GM18511 (cell line): ENCODE data around the gene INTS7.
"Not testable (repeated sequence)": the region's sequence is repeated elsewhere in the genome, so short reads cannot be mapped to it uniquely, and the experiment has no call there.

Experiments
- ATAC-seq: cut with Tn5 transposase; IDR thresholded peaks from one replicate; pipeline ENCODE4 v1.9.1; 2021; ENCODE audit warnings: mild to moderate bottlenecking, moderate library complexity; ENCODE audit not compliant: unreplicated experiment

Gene INTS7

DNA sequence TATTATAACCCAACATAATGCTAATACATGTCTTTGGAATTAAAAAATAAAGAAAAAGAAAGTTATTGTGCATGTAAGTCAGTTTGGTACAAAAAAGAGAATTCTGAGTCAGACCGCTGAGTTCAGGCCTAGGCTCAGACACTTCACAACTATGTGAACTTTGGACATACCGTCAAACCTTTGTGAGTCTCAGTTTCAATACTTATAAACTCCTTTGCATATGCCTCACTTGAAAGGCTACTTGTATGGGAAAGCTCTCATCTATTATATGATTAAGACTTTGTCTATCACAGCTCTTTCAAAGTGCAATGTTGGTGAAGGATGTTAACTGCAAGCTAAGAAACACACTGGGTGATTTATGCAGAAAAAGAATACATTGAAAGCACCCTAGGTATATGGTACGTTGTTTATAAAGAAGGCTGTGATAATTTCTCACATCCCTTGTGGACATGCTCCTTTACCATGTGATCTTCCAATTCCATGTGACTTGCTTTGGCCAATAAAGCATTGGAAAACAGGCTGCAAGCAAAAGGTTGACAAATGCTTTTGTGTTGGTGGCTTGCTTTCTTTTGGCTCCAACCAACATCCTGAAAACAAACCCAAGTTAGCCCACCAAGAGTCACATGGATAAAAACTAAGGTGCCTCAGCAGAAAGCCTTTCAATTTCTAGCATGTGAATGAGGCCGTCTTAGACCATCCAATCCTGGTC is 49.6 kb downstream of the INTS7 start:
- peak; percentile 95 for ATAC-seq

DNA sequence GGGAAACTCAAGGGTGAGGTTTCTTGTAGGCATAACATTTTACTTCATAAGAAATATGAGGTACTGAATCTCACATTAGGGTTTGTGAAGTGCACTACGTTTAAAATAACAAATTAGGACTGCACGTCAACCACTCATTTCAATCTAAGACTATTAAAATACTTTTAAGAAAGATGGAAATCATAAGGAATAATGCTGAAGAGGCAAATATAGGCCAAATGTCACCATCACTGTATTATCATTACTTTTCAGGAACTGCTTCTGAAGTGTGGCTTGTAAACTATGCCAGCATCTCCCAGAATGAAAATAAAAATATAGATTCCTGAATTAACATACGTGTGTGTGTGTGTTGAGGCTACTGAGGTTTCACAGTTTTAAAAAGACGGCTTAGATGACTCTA is 56.8 kb downstream of the INTS7 start:
- no peak for ATAC-seq

DNA sequence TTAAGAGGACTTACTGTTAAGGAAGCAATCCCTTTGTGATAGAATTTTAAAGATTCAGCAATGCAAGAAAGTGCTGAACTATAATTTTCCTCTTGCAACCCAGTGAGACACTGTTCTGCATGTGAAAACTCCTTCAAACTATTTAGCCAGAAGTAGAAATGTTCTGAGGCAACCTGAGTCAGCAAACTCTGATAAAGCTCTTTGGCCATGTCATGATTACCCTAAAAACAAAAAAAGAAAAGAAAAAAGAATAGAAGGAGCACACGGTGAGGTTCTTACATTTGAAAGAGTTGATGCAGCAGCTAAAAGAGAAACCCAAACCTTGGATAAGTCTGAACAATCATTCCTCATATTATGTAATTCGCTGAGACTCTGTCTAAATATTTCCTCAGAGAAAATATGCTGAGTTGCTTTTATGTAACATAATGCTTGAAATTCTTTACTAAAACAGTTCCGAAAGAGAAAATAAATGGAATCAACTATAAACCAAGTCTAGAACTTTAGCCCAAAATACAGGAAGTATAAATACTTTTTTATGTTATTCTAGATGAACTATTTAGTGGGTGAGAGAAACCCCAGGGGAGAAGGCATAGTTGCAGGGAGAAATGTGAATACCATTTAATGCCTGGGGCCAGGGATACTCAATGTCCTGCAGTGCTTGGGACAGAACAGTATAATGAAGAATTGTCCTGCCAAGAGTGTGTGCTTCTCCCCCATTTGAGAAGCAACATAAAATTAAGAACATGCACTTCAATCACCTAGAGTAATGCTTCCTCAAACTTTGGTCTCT is 60.0 kb downstream of the INTS7 start:
- no peak for ATAC-seq

DNA sequence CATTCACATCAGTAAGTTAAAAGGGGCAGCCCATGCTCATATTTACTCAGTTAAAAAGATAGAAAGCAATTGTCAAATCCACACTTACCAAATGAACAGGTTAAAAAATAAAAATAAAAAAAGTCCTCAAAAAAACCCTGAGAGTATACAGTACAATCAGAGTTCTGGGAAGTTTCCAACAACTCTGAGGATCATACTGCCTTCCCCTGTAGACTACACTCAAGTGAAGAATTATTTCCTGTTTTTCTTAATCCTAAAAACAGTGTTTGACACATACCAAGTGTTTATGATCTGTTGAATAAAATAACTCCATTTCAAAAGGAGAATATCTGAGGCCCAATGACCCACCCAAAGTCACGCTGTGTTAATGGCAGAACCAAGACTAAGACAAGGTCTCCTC is 61.8 kb downstream of the INTS7 start:
- no peak for ATAC-seq

DNA sequence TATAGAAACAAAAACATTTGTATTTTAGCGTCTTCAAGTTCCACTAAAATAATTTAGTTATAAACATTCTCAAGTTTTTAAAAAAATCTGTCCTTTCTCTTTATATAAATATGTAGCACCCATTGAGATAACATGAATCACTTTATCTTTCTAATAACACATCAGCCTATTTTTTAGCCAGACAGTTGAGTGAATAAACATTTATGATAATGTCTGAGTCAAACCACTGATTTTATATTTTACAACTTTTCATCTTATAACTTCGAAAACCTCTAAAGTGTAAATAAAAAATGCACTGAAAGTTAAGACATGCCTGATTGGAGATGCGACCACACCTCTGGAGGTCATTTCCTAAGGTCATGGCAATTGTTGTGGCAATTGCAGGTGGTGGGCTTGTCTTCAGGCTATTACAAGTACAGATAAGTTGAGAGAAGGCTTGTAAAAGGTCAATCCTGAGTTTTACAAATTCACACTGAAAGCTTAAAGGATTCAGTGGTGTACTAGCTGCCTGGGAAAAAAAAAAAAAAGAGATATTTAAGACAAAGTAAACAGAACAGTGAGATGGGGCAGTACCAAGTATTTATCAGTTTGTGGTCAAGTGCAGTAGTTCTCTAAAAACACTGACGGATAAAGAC is 67.0 kb downstream of the INTS7 start:
- no peak for ATAC-seq

DNA sequence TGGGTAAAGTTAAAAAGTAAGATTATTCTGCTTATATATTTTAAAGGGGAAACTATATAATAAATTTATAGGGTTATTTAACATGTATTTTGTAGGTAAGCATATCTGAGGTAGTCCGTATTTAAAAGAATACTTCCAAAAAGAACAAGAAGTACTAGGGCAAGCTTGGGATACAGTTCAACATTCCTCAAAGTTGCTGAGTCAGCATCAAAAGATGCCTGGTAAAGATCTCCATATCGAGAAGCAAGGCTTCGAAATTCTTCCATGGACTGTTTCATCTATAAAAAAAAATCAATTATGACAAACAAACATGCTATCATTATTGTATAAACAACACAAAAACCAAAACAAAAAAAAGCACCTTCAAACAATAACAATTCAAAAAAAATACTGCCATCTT is 67.7 kb downstream of the INTS7 start:
- ATAC-seq = no peak

DNA sequence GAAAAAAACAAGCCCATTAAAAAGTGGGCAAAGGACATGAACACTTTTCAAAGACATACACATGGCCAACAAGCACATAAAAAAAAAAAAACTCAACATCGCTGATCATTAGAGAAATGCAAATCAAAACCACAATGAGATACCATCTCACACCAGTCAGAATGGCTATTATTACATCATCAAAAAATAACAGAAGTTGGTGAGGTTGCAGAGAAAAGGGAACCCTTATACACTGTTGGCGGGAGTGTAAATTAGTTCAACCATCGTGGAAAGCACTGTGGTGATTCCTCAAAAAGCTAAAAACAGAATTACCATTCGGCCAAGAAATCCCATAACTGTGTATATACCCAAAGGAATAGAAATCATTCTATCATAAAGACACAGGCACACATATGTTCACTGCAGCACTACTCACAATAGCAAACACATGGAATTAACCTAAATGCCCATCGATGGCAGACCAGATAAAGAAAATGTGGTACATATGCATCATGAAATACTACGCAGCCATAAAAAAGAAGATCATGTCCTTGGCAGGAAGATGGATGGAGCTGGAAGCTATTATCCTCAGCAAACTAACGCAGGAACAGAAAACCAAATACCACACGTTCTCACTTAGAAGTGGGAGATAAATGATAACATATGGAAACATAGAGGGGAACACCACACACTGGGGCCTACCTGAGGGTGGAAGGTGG is 70.1 kb downstream of the INTS7 start:
- no peak for ATAC-seq

DNA sequence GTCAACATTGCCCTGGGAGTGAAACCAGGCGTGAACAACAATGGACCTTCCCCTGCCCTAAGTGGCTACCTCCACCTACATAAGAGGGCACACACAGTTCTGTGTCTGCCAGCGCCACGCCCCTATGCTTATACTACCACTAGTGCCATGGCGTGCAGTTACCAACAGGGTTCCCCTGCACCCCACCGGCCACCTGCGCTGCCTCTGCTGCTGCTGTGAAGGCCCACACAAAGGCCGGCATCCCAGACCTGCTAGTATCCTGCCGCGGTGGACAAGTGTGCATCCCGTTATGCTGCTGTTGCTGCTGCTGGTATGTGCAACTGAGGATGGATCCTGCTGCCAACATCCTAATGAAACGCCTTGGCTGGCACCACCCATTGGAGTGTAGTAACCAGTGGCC is 75.7 kb downstream of the INTS7 start:
- no peak for ATAC-seq

DNA sequence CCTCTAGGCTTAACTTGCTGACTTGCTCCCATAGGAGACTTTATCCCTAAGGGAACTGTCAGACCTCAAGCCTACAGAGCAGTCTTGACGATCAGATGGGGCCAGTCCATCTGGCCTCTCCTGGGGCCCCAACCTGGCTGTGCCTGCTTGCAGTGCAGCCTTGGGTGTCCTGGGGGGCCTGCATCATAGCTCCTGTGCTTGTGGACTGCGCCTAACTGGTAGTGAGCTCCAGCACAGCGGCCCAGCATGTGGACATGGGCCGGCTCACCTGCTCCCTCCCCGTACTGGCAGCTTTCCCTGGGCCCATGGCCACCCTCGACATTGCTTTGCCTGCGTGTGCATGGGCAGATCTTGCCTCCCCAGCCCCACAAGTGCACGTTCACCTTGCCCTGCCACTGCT is 76.1 kb downstream of the INTS7 start:
- ATAC-seq = no peak

DNA sequence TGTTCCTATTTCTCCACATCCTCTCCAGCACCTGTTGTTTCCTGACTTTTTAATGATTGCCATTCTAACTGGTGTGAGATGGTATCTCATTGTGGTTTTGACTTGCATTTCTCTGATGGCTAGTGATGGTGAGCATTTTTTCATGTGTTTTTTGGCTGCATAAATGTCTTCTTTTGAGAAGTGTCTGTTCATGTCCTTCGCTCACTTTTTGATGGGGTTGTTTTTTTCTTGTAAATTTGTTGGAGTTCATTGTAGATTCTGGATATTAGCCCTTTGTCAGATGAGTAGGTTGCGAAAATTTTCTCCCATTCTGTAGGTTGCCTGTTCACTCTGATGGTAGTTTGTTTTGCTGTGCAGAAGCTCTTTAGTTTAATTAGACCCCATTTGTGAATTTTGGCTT is 81.3 kb downstream of the INTS7 start:
- ATAC-seq = not testable (repeated sequence)

DNA sequence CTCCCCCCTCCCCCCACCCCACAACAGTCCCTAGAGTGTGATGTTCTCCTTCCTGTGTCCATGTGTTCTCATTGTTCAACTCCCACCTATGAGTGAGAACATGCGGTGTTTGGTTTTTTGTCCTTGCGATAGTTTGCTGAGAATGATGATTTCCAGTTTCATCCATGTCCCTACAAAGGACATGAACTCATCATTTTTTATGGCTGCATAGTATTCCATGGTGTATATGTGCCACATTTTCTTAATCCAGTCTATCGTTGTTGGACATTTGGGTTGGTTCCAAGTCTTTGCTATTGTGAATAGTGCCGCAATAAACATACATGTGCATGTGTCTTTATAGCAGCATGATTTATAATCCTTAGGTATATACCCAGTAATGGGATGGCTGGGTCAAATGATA is 81.8 kb downstream of the INTS7 start:
- not testable (repeated sequence) for ATAC-seq

DNA sequence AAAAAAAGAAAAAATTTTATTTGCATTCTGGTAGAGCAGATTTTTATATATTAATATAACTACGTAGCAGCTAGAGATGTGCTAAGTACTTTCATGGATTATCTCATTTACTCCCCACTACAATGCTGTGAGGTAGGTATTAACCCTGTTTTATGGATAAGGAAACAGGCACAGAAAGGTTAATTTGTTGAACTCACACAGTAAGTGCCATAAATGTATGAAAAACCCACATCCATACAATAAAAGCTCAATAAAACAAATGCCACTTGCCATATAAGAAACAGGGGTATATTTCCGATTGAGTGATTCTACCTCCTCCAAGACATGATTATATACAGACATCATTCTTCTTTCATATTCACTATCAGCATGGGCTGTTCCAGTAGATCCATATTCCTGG is 83.1 kb downstream of the INTS7 start:
- no peak for ATAC-seq

DNA sequence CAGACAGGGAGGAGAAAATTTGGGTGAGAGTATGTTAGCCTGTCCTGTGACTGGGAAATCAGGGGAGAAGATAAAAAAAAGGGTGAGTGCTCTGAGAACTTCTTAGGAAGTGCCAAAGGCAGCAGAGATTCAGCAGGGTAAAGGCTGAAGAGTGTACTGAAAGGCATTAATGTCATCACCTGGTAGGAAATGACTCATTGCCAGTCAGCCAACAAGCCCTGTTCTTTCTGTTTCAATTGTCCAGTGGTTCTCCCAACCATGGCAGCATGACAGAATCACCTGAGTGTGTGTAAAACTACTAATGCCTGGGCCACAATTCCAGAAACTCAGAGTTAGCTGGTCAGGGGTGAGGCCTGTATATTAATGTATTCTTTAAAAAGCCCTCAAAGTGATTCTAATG is 83.5 kb downstream of the INTS7 start:
- peak; percentile 97 for ATAC-seq

DNA sequence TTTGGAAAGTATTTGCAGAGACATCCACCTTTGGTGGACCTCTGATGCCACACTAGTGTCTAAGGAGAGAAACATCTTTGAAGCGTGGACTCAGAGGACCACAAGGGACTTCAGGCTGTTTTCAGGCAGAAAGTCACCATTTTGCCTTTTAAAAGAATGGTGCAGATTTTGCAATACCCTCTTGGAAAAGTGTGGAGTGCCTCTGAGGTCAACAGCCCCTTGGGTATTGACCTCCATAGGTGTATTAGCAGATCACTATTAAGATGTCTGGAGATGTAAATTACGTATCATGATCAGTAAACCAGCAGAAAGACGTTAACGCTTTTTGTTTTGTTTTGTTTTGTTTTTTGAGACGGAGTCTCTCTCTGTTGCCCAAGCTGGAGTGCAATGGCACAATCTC is 87.0 kb downstream of the INTS7 start:
- ATAC-seq = no peak

DNA sequence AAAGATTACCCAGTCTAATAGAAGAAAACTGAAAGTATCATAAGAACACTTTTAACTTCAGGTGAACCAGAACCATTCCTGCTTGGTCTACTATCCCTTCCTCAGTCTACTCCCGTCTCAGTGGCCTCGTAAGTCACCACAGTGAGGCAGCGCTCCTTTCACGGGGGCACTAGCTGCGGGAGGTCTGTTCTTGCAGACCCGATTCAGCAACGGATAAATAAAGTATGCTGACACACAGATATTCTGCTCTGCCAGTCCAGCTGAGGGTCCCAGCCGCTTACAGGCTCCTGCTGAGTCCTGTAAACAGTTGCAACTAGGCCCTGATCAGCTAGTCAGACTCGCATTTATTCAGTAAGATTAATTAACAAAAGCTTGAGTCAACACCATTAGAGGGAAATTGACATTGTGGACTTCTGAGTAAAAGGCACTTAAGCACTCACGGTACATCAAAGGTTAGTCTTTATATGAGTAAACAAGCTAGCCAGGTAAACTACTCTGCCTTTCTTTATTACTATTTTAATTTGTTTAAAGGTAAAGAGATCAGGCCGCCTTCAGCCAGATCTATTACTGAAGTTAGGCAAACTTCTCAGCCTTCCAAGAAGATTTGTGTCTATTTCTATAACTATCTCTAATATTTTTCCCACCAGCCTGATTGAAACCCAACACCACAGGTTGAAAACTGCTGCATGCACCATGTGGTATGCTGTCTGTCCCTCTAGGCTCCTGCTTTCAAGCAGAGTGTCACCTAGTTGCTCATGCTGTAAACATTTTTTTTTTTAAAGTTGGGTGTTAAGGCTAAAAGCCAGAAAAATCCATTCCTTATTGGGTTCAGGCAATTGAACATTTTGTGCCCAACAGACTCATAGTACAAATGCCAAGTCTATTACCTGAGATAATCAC is 87.7 kb downstream of the INTS7 start:
- ATAC-seq = no peak

DNA sequence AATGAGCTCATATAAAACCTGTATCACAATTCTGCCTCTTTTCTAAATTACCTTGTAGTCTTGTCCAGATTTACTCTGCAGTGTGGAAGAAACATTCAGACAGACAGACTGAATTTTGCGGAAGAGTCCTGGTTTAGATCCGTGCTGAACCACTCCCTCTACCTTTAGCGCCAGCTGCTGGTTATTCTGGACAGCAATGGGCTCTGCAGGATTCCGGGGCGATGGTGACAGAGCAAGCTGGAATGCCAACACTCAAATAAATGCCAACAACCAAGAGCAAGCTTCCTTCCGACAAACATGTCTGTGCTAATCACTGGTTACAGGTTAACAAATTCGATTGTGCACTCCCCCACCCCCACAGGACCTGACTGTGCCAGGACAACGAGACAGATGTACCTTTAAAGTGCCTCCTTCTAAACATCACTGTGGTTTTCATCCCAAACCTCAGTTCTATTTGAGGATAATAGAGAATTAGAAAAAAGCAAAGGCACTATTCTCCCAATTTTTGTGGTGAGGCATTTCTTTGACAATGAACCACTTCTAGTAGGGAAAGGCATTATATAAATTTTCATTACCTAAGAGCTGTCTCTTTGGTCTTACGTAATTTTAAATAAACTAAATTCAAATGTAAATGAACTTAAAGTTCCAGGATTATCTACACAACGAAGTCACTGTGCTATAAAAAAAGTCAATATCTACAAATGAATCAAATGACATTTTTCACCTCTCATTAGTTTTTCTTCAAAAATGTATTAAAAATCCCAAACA is 90.4 kb downstream of the INTS7 start:
- ATAC-seq = no peak

DNA sequence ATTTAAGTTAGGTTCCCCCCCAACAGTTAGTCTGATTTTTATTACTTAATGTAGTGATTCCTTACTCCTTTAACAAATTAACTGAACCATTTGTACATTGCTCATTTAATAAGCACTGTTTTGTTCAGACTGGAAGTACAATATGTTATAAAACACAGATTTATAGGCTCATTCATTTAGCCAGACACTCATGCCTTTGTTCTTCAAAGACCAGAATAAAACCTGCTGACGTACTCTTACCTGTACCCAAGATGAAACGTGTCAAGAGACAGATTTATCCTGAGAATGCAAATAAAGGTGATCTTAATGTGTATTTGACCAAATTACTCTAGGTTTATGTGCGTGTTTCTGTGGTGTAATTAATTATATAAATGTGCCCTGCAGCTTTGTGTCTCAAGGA is 92.8 kb downstream of the INTS7 start:
- ATAC-seq = no peak

DNA sequence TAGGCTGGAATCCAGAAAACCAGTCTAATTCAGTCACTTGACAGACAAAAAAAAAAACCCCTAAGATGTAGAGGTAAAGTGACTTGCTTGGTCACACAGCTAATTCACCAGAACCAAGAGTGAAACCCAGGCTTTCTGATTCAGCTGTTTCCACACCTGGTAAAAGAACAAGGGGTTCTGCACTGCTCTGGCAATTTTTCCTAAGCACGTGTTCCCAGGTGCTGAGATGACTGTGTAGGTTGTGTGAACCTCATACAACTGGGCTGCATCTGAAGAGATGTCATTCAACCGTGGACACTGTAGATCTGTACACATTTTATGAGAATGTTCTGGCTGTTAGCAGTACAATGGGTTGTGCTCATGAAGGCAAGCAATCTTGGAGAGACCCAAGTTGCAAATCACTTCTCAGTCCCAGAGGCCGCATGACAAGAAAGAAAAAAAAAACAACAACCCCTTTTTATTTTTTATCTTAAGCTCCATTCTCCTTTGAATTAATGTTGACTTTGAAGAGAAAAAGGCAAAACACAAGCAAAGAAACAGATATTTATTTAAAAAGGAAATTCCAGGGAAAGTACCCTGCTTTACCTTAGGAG is 95.4 kb downstream of the INTS7 start:
- ATAC-seq = peak; percentile 75

DNA sequence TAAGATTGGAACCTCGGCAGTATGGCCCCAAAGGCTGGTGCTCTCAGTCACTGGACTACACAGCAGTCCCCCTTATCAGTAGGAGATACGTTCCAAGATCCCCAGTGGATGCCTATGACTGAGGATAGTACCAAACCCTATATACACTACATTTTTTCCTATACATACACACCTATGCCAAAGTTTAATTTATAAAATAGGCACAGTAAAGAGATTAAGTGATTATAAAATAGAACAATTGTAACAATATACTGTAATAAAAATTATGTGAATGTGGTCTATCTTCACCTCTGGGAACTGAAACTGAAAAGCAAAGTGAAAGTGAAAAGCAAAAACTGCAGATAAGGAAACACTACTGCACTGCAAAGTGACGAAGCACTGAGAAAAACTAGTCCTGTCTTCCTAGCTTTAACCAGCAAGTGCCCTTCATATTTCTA is 96.8 kb downstream of the INTS7 start:
- ATAC-seq = peak; percentile 31
